HepG2 (cell line): ENCODE data around the gene ENSA. TPM values are rescaled to one million over a fixed set of nuclear protein-coding genes. Genes with fewer than 3 reads are reported as not detected.

Experiments
- ATRX ChIP-seq: sonication (generic); formaldehyde crosslinking; IDR thresholded peaks from 2 replicates; pipeline ENCODE4 v1.4.0; 2020; ENCODE audit warnings: missing genetic modification reagents, borderline replicate concordance
- CHD4 ChIP-seq: fragments of 200-600 bp; sonication (generic); IDR thresholded peaks from 2 replicates; pipeline ENCODE4 v1.7.0; 2017; ENCODE audit warnings: mild to moderate bottlenecking, low read length, borderline replicate concordance
- EEA1 ChIP-seq: sonication (generic); formaldehyde crosslinking; IDR thresholded peaks from 2 replicates; pipeline ENCODE4 v1.5.1; 2020; ENCODE audit warnings: mild to moderate bottlenecking, missing genetic modification reagents, borderline replicate concordance
- KAT2B ChIP-seq: fragments of 150-350 bp; IDR thresholded peaks from 2 replicates; pipeline ENCODE4 v1.6.1; 2014; ENCODE audit warnings: low read depth, low read length, borderline replicate concordance
- MAZ ChIP-seq, 2 experiments: sonication (generic) in 1 of 2; formaldehyde crosslinking in 1 of 2; IDR thresholded peaks; 2 replicates each; pipeline versions ENCODE4 v1.5.0 to v1.6.1; 2012 to 2020; ENCODE audit warnings: low read depth in 2 of 2, mild to moderate bottlenecking in 2 of 2, borderline replicate concordance in 1 of 2, improper control_type of control experiment in 1 of 2, low read length in 1 of 2, missing genetic modification reagents in 1 of 2, moderate library complexity in 1 of 2
- MEIS1 ChIP-seq: sonication (generic); formaldehyde crosslinking; IDR thresholded peaks from 2 replicates; pipeline ENCODE4 v1.9.0; 2021; ENCODE audit warnings: mild to moderate bottlenecking, missing genetic modification reagents, moderate library complexity, borderline replicate concordance
- MIER3 ChIP-seq: IDR thresholded peaks from 2 replicates; pipeline ENCODE4 v1.6.1; 2016; ENCODE audit warnings: missing compliant biosample characterization, borderline replicate concordance
- MXI1 ChIP-seq: IDR thresholded peaks from 3 replicates; pipeline ENCODE4 v1.6.1; 2012; ENCODE audit warnings: low read depth, low read length, inconsistent platforms, borderline replicate concordance
- POLR2G ChIP-seq: fragments of 200-400 bp; formaldehyde crosslinking; IDR thresholded peaks from 2 replicates; pipeline ENCODE4 v1.6.1; 2018; ENCODE audit warnings: mild to moderate bottlenecking, low read depth, low read length, moderate library complexity
- PRMT3 ChIP-seq: sonication (generic); formaldehyde crosslinking; IDR thresholded peaks from 2 replicates; pipeline ENCODE4 v1.8.1; 2022; ENCODE audit warnings: low read depth, mild to moderate bottlenecking, moderate library complexity, missing genetic modification reagents, borderline replicate concordance
- RCOR2 ChIP-seq: IDR thresholded peaks from 2 replicates; pipeline ENCODE4 v1.6.1; 2016; ENCODE audit warnings: missing biosample characterization, missing genetic modification reagents
- REL ChIP-seq: sonication (generic); formaldehyde crosslinking; conservative IDR thresholded peaks from 2 replicates; pipeline ENCODE4 v1.8.0; 2022; ENCODE audit warnings: mild to moderate bottlenecking, missing genetic modification reagents, moderate library complexity
- SP1 ChIP-seq, 2 experiments: fragments of 450-650 bp in 1 of 2; sonication (generic) in 1 of 2; formaldehyde crosslinking in 1 of 2; IDR thresholded peaks; 2 replicates each; pipeline versions ENCODE4 v1.4.0 to v1.6.1; 2016 to 2020; ENCODE audit warnings: missing genetic modification reagents in 1 of 2
- SRSF1 ChIP-seq: fragments of 200-400 bp; formaldehyde crosslinking; optimal IDR thresholded peaks from 2 replicates; pipeline ENCODE3; 2017; ENCODE audit warnings: mild to moderate bottlenecking, low read depth, low read length, moderate library complexity
- SYNCRIP ChIP-seq: fragments of 200-400 bp; formaldehyde crosslinking; IDR thresholded peaks from 2 replicates; pipeline ENCODE4 v1.6.1; 2018; ENCODE audit warnings: mild to moderate bottlenecking, low read depth, low read length; ENCODE audit not compliant: insufficient read depth
- TSC22D2 ChIP-seq: sonication (generic); formaldehyde crosslinking; IDR thresholded peaks from 2 replicates; pipeline ENCODE4 v1.5.1; 2020; ENCODE audit warnings: missing genetic modification reagents, mild to moderate bottlenecking, borderline replicate concordance
- U2AF1 ChIP-seq: fragments of 200-400 bp; formaldehyde crosslinking; optimal IDR thresholded peaks from 2 replicates; pipeline ENCODE3; 2017; ENCODE audit warnings: mild to moderate bottlenecking, low read depth, low read length
- ZBTB21 ChIP-seq: sonication (generic); formaldehyde crosslinking; IDR thresholded peaks from 2 replicates; pipeline ENCODE4 v1.4.0; 2020; ENCODE audit warnings: missing genetic modification reagents
- ZC3H13 ChIP-seq: sonication (generic); formaldehyde crosslinking; IDR thresholded peaks from 2 replicates; pipeline ENCODE4 v1.8.1; 2023; ENCODE audit warnings: mild to moderate bottlenecking, missing genetic modification reagents, moderate library complexity
- ZFP37 ChIP-seq: sonication (generic); formaldehyde crosslinking; IDR thresholded peaks from 2 replicates; pipeline ENCODE4 v1.4.0; 2020; ENCODE audit warnings: missing genetic modification reagents, borderline replicate concordance
- ZNF652 ChIP-seq: IDR thresholded peaks from 2 replicates; pipeline ENCODE4 v1.6.1; 2016; ENCODE audit warnings: low read depth, borderline replicate concordance
- ZNF788 ChIP-seq: sonication (generic); formaldehyde crosslinking; IDR thresholded peaks from 2 replicates; pipeline ENCODE4 v1.5.0; 2020; ENCODE audit warnings: mild to moderate bottlenecking, missing genetic modification reagents, borderline replicate concordance
- polyA plus RNA-seq, 8 experiments: library from polyadenylated mRNA; depleted of rRNA in 3 of 8; stranded (reverse) in 7 of 8; unstranded in 1 of 8; fragments of >200 nt; fragmentation: Illumina TruSeq in 4 of 8; extraction: Trizol in 4 of 8; gene quantifications; 2 replicates each; pipeline versions ENCODE4 v1.2.1 to v1.2.3, GENCODE V29; 2011 to 2016; ENCODE audit warnings: low read depth in 4 of 8, missing spikeins in 1 of 8, mixed read lengths in 1 of 8; ENCODE audit not compliant: insufficient read depth in 1 of 8
- total RNA-seq, 5 experiments: library from RNA; depleted of rRNA; stranded (reverse); fragments of >200 nt; fragmentation: Illumina TruSeq; extraction: Trizol; gene quantifications; 2 replicates each; pipeline ENCODE4 v1.2.3, GENCODE V29; 2016; ENCODE audit warnings: low read depth in 1 of 5
- TF ChIP-seq, protein P1 (sequence below), 2 experiments: sonication (generic) in 1 of 2; formaldehyde crosslinking in 1 of 2; IDR thresholded peaks; 2 replicates each; pipeline versions ENCODE4 v1.6.1 to v1.9.0; 2014 to 2022; ENCODE audit warnings: antibody characterized with exemption in 1 of 2, borderline replicate concordance in 1 of 2, inconsistent platforms in 1 of 2, low read depth in 1 of 2, missing genetic modification reagents in 1 of 2

ENSA gene
- total and polyA plus RNA-seq, 2 of the 13 experiments (the other 11 are each of a cell fraction or from before 2014, with no cell fraction given): 54.5 to 111 TPM

DNA sequence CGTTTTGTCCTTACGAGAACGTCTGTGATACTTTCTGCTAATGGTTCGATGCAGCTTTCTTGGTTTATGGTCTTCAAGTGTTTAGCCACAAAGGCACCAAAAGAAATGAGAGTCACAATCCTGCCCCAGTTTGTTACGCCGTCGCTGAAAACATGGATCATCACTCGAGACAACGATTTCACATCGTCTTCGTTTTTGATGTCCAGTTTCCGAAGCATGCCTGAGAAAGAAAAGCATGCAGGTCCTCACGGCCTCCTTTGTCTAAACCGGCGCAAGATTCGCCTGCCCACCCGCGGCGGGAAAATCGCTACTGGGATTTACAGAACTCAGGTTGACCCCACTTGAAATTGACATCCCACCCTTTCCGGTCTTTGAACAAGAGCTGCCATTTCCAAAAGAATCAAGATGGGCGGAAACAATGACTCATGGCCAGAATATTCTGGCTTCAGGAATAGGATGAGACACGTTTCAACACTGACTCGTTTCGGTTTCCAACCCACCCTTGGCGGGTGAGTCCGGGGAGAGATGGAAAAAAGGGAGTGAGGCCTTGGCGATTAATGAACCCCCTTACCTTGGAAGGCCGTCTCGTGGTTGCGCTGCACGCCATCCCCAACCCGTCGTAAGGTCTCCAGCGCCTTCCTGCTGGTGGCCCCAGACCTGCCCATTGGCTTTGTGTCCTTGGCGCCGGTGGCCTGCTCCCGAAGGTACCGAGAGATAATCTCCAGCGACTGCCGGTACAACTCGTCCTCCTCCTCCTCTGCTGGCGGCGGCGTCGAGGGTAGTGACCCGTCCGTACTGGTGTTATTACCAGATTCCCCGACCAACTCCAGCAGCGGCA, 50.9 kb downstream of the ENSA start (continued):
- peak; percentile 13; the same call in 1 of the 2 replicates for TF ChIP-seq POLR2G
- no peak for TF ChIP-seq ZNF788
- TF ChIP-seq MIER3 (CRISPR knock-in tag): no peak
- TF ChIP-seq ATRX (CRISPR knock-in tag): no peak
- no peak for TF ChIP-seq SYNCRIP
- TF ChIP-seq ZNF652: no peak
- no peak for TF ChIP-seq ZBTB21 (CRISPR knock-in tag)
- TF ChIP-seq PRMT3 (CRISPR knock-in tag): no peak
- TF ChIP-seq U2AF1: peak; percentile 66
- no peak; the same call in 2 of the 3 replicates for TF ChIP-seq MXI1
- no peak for TF ChIP-seq KAT2B
- TF ChIP-seq EEA1 (CRISPR knock-in tag): peak; percentile 20; the same call in 1 of the 2 replicates
- TF ChIP-seq REL (CRISPR knock-in tag): no peak
- TF ChIP-seq, protein P1, sequence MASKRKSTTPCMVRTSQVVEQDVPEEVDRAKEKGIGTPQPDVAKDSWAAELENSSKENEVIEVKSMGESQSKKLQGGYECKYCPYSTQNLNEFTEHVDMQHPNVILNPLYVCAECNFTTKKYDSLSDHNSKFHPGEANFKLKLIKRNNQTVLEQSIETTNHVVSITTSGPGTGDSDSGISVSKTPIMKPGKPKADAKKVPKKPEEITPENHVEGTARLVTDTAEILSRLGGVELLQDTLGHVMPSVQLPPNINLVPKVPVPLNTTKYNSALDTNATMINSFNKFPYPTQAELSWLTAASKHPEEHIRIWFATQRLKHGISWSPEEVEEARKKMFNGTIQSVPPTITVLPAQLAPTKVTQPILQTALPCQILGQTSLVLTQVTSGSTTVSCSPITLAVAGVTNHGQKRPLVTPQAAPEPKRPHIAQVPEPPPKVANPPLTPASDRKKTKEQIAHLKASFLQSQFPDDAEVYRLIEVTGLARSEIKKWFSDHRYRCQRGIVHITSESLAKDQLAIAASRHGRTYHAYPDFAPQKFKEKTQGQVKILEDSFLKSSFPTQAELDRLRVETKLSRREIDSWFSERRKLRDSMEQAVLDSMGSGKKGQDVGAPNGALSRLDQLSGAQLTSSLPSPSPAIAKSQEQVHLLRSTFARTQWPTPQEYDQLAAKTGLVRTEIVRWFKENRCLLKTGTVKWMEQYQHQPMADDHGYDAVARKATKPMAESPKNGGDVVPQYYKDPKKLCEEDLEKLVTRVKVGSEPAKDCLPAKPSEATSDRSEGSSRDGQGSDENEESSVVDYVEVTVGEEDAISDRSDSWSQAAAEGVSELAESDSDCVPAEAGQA (IDR thresholded peaks at IDR 0.05; ENCODE audit: low read depth): no peak
- TF ChIP-seq, protein P1 (CRISPR knock-in tag; IDR thresholded peaks at IDR 0.05; ENCODE audit: borderline replicate concordance): no peak; the same call in 1 of the 2 replicates
- TF ChIP-seq MEIS1 (CRISPR knock-in tag): no peak
- TF ChIP-seq SP1 (IDR thresholded peaks at IDR 0.05): no peak
- no peak for TF ChIP-seq SP1 (CRISPR knock-in tag; IDR thresholded peaks at IDR 0.05)
- TF ChIP-seq RCOR2 (CRISPR knock-in tag): no peak
- TF ChIP-seq CHD4: 0 out of 2 replicates have a peak, but pooled peaks have one; percentile 18
- no peak for TF ChIP-seq MAZ (IDR thresholded peaks at IDR 0.05; ENCODE audit: borderline replicate concordance, low read depth, low read length)
- no peak for TF ChIP-seq MAZ (CRISPR knock-in tag; IDR thresholded peaks at IDR 0.05; ENCODE audit: low read depth)
- TF ChIP-seq SRSF1: peak; percentile 11
- TF ChIP-seq ZFP37 (CRISPR knock-in tag): no peak
- no peak for TF ChIP-seq TSC22D2 (CRISPR knock-in tag)
- peak; percentile 22; the same call in 1 of the 2 replicates for TF ChIP-seq ZC3H13 (CRISPR knock-in tag)
